A204.1 (cell line): Measurements from ENCODE around the gene SLC10A3.

Experiments used
- FAIRE-seq: peaks from 2 replicates; lab custom pipeline; 2012; peaks lifted over from hg19 to GRCh38; lab: Jason Lieb, UNC

Gene SLC10A3

DNA sequence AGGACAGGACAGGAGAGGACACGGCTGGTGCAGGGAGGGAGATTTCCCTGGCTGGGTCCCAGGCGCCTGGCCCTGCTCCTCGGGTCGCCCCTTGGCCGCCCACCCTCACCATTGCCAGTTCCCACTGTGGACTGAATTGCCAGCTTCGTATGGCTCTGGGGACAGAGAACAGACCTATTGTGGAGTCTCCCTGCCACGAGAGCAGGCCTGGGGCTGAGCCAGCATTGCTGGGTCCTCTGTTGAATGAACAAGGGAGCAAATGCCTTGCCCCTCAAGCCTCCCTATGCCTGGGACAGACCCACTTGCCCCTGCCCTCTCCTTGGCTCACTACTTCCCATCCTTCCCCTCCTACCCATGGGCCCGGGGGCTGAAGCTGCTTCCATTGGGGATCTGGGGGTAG is 28.0 kb downstream of the SLC10A3 start:
- FAIRE-seq, result no peak

DNA sequence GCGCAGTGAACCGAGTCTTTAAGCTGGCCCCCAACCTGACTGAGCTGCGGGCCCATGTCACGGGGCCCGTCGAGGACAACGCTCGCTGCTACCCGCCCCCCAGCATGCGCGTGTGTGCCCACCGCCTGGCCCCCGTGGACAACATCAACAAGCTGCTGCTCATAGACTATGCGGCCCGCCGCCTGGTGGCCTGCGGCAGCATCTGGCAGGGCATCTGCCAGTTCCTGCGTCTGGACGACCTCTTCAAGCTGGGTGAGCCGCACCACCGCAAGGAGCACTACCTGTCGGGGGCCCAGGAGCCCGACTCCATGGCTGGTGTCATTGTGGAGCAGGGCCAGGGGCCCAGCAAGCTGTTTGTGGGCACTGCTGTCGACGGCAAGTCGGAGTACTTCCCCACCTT is 30.1 kb downstream of the SLC10A3 start:
- no peak for FAIRE-seq

GRCh38 chrX:154459832-154460231 is 30.6 kb downstream of the SLC10A3 start:
- no peak for FAIRE-seq

DNA sequence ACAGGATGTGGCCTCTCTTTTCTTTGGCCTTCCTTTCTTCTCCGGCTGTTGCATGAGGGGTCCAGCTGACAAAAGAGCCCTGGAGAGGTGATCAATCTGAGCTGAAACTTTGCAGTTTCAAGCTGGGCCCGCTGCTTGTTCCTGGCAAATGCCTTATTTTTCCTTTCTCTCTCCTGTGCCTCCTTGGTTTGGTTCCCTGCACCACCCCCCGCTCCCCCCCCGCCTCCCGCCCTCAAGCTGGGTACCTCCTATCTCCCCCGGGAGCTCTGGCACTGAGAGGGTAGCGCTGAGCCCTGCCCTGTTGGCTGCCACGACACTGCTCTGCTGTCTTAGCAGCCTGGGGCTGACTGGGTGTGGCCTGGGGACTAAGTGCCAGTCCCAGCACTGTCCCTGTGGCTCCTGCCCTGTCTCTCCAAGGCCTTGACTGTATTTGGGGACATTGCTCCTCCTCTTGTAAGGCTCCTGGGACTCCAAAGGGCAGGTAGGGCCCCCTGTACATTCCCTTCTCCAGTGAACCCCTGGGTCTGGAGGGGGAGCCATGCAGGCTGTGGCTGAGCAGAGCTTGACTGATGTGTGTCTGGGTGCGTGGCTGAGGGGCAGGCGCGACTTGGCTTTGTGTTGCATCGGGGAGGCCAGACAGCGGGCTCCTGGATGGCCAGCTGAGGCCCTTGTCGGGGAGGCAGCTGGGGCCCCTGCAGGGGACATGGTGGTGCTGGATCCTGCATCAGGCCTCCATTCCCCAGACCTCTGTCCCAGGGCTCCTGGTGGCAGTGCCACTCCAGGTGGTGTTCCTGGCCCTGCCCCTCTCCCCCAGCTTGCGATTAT is 31.3 kb downstream of the SLC10A3 start:
- no peak for FAIRE-seq

DNA sequence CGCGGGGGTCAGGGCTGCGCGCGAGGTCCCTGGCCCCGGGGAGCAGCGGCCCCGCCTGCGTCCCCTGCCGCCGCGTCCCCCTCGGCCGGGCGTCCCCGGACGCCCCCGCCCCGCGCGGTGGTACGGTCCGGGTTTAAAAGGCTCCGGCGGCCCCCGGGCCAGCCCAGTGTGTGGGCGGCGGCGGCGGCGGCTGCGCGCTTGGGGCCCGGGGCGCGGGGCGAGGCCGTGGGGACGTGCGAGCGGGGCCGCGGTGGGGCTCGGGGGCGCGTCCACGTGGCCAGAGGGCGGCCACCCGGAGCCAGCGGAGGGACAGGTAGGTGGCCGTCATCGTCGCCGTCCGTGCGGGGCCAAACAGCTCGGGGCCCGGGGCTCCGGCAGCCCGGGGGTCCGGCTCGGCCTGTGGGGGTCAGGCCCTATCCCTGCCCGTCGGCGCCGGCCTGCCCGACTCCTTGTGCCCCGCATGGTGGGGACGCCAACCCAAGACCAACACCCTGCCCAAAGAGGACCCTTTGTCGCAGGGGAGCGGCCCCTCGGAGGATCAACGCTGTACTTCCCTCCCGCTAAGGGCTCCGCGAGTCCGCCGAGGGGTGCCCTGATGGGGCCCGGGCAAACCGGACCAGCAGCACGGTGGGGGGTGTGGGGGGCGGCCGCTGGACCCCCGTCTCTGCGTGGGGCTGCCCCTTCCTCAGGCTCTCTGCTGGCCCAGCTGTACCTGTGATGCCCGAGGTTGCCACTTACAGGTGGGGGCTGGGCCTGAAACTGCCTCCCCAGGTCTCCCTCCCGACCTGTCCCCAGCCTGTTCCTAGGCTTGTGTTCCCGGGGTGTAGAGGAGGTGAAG is 32.1 kb downstream of the SLC10A3 start, which contains the start of gene PLXNA3:
PLXNA3 (plus strand) TSS at position 166 of the 838 bp plus-strand sequence. CDS start 1,903 bp downstream, outside the sequence.
- FAIRE-seq, result no peak

GRCh38 chrX:154457491-154458115 is 32.8 kb downstream of the SLC10A3 start:
- no peak for FAIRE-seq

DNA sequence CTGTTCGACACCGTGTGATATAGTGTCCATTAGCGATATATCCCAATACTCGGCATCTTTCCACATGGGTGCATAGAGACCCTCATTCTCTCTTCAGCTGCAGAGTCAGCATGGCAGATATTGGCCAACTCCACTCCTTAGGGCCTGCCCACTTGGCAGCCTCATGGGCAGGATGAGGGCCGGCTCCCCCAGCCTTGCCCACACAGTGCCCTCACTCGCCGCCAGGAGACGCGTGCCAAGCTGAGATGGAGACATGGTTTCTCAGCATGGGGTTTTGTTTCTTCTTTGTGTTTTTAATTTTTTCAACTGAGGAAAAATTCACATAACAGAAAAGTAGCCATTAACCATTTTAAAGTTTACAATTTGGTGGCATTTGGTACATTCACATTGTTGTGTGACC is 37.6 kb downstream of the SLC10A3 start:
- no peak for FAIRE-seq

DNA sequence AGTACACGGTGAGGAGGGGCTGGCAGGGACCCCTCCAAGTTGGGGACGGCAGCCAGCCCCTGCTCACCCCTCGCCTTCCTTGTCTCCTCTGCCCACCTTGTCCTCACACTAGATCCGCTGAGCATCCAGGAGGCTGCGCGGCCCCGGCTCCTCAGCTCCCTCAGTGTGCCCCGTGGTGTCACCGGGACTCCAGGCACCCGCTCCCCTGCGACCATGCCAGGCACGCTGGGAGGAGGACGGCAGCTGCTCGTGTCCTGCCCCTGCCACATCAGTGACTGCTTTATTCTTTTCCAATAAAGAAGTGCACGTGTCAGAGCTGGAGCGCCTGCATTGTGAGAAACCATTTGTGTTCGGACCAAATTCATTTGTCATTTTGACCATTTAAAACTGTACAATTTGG is 40.1 kb downstream of the SLC10A3 start:
- FAIRE-seq, result no peak

- no peak for FAIRE-seq
These were observed 40.8 kb downstream of the SLC10A3 start for GRCh38 chrX:154449618-154450017.

DNA sequence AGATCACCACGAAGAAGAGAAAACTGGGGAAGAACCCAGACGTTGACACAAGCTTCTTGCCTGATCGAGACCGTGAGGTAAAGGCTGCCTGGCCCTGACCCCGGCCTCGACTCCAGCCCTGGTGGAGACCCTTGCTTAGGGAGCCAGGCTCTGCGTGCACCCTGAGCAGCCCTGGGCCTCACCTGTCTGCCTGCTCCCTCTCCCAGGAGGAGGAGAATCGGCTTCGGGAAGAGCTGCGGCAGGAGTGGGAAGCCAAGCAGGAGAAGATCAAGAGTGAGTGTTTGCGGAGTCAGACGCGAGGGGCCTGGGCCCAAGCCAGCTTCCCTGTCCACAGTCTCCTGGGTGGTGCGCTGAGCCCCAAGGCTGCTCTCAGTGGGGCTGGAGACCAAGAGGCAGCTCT is 41.9 kb downstream of the SLC10A3 start:
- no peak for FAIRE-seq

DNA sequence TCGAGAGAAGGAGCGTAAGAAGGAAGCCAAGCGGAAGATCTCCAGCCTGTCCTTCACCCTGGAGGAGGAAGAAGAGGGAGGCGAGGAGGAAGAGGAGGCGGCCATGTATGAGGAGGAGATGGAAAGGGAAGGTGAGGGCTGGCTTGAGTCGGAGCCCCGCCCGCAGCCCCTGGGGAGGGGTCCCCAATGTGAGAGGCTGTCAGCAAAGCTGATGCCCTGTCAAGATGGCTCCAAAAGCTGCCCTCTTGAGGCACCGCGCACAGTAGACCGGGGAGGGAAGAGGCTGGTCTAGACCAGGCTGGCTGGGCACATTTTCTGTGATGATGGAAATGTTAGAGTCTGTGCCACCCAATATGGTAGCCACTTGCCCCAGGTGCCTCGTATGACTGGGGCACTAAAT is 44.0 kb downstream of the SLC10A3 start:
- FAIRE-seq, result no peak

DNA sequence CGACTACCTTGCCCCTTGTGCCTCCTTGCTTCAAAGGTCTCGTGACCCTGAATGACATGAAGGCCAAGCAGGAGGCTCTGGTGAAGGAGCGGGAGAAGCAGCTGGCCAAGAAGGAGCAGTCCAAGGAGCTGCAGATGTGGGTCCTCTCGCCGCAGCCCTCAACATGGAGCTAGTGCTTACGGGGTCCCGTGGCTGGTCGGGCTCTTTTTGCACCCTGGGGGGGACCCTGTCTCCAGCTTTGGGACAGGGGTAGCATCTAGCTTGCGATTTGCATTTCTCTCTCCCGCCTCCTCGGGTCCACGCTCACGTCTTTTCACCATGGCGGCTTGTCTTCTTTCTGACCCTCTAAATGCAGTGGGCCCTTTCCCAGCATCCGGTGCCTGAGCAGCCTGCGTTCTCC is 44.7 kb downstream of the SLC10A3 start:
- no peak for FAIRE-seq

GRCh38 chrX:154444755-154445246 is 45.6 kb downstream of the SLC10A3 start:
- no peak for FAIRE-seq

DNA sequence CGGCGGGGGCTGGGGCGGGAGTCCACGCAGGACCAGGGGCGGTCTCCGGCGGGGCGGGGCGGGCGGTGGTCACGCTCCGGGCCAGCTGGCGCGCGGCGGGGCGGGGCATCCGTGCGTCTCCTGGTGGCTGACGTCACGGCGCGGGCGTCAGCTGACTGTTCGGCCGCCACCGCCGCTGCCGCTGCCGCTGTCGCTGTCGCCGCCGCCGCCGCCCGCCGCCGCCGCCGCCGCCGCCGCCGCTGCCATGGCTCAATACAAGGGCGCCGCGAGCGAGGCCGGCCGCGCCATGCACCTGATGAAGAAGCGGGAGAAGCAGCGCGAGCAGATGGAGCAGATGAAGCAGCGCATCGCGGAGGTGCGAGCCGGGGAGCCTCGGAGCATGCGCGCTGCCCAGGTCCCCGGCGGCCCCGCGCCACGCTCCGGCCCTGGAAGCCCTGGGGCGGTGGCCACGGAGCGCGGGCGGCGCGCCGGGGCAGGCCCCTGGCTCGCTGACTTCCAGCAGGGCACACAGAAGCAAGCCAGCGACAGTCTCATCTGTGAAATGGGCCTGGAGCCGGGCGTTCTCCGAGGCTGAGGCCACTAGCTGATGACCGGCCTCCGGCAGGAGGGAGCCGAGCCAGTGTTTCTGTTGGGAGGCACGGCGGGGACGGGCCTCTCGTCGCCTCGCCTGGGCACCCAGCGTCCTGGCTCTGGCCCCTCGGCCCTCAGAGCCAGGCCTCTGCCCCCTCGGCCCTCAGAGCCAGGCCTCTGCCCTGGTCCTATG is 46.3 kb downstream of the SLC10A3 start, which contains the start of gene FAM50A:
FAM50A (plus strand) TSS at position 150 of the 763 bp plus-strand sequence; CDS start at position 245, 95 bp downstream.
- FAIRE-seq, result no peak

GRCh38 chrX:154443479-154443910 is 46.9 kb downstream of the SLC10A3 start:
- FAIRE-seq, result no peak

DNA sequence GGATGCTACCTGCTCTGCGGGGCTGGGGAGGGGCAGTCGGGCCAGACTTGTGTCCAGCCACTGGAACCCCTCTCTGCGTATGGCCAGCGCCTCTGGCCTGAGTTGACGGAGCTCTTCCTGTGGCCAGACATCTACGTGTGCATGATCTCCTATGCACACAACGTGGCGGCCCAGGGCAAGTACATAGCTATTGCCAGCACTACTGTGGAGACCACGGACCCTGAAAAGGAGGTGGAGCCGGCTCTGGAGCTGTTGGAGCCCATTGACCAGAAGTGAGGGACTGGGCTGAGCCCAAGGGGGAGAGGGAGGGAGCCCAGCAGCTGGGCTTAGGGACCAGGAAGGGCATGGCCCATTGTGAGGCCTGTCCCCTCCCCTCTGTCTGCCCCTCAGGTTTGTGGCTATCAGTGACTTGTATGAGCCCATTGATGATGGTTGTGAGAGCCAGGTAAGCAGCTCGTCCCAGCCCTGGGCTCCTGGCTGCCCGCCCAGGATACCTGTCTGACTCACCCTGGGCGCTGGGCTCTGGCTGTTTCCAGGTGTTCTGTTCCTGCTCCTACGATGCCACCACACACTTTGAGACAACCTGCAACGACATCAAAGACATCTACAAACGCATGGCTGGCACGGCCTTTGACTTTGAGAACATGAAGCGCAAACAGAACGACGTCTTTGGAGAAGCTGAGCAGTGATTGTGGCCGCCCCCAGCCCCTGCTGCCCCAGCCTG is 48.3 kb downstream of the SLC10A3 start:
- no peak for FAIRE-seq

- FAIRE-seq, result no peak
These were observed 48.9 kb downstream of the SLC10A3 start for GRCh38 chrX:154441564-154441963.

GRCh38 chrX:154440623-154441357 is 49.6 kb downstream of the SLC10A3 start:
- no peak for FAIRE-seq

GRCh38 chrX:154439841-154440240 is 50.6 kb downstream of the SLC10A3 start:
- FAIRE-seq, result no peak
